Fibroblast of skin of left quadriceps (primary cell): ENCODE measurements around the gene LRPAP1.
"Not testable (repeated sequence)": the region's sequence is repeated elsewhere in the genome, so short reads cannot be mapped to it uniquely, and the experiment has no call there.

Source experiments
- DNase-seq, 2 experiments: peaks; one replicate each; pipeline ENCODE4 v3.0.0-alpha.2; 2013; ENCODE audit warnings: low read depth in 2 of 2

Gene LRPAP1

GRCh38 chr4:3461515-3462291 lies 70.5 kb downstream of the LRPAP1 start:
- no peak for DNase-seq

GRCh38 chr4:3460926-3461325 lies 71.3 kb downstream of the LRPAP1 start:
- DNase-seq: no peak

- DNase-seq: not testable (repeated sequence)
Measured at GRCh38 chr4:3459156-3459555, 73.1 kb downstream of the LRPAP1 start.

GRCh38 chr4:3458371-3458770 lies 73.9 kb downstream of the LRPAP1 start:
- no peak for DNase-seq

GRCh38 chr4:3455596-3455995 lies 76.6 kb downstream of the LRPAP1 start:
- DNase-seq: not testable (repeated sequence)
